ENCODE measurements around the gene UBAP2L.
A peak's percentile ranks its signal among the peaks of the same experiment; 100 is the strongest.

DNA sequence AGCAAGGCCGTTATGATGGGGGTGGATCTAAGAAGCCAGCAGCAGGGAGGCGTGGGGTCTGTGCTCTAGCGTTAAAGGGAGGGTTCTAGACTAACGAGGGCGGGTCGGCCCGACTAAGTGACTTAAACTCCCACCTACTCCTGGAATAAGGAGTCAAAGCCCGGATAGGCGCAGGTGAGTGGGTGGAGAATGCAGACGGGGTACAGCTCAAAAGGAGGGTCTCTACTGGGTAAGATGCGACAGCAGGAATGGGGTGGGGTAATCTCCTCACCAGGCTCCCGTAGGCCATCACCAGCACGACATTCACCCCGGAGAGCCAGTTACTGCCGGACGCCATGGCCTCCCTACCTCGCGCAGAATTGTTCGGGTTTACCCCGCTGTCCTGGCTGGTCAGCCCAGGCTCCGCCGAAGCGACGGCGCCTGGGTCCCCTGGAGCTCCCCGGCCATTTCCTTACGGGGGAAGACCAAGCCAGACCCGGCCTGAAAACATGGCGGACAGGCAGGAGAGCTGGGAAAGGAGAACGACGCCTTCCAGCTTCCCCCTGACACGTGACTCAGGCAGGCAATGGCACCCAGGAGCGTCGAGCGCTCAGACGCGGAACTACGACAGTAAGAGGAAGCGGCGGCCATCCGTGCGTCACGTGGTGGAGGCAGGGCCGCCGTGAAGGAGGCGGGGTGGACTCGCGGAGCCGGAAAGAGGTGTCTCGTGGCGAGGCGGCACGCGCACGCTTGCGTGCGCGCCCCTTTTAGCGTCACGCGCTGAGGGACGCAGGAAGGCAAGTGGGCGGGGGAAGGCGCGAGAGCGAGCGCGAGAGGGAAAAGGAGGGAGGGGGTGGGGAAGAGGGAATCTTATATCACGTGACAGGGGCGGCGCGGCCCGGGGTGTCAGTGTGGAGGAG is at the start of gene UBAP2L:
- TF ChIP-seq, protein P1, sequence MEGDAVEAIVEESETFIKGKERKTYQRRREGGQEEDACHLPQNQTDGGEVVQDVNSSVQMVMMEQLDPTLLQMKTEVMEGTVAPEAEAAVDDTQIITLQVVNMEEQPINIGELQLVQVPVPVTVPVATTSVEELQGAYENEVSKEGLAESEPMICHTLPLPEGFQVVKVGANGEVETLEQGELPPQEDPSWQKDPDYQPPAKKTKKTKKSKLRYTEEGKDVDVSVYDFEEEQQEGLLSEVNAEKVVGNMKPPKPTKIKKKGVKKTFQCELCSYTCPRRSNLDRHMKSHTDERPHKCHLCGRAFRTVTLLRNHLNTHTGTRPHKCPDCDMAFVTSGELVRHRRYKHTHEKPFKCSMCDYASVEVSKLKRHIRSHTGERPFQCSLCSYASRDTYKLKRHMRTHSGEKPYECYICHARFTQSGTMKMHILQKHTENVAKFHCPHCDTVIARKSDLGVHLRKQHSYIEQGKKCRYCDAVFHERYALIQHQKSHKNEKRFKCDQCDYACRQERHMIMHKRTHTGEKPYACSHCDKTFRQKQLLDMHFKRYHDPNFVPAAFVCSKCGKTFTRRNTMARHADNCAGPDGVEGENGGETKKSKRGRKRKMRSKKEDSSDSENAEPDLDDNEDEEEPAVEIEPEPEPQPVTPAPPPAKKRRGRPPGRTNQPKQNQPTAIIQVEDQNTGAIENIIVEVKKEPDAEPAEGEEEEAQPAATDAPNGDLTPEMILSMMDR (IDR thresholded peaks at IDR 0.05): peak in 2 of 5 experiments; percentile 29 to 50
- peak; percentile 86 for TF ChIP-seq POLR2A (IDR thresholded peaks at IDR 0.05)
- peak; percentile 99 to 100 for TF ChIP-seq EP300 (IDR thresholded peaks at IDR 0.05)
